ENCODE results near the gene ODC1. TPM values are rescaled to one million over a fixed set of nuclear protein-coding genes. Genes with fewer than 3 reads are reported as not detected.

The ODC1 gene
- total RNA-seq, 2 donors from 2014 or later: 104 to 123 TPM

DNA sequence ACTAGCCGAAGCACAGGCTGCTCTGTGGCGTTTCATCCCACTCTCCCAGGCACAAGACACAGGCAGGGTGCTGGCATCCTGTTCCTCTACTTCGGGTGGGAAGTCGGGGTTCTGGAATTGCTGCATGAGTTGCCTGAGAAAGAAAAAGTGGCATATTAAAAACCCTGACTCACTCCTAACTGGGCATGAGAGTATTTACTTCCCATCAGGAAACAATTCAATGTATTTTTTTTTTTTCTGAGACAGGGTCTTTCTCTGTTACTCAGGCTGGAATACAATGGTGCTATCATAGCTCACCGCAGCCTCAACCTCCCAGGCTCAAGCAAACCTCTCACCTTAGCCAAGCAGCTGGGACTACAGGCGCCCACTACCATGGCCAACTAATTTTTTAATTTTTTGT, 7.4 kb downstream of the ODC1 start:
- no peaks in the 10 kb centered on the region for H3K27me3 ChIP-seq (replicated peaks; ENCODE audit: insufficient read depth)
- TF ChIP-seq, protein P1, sequence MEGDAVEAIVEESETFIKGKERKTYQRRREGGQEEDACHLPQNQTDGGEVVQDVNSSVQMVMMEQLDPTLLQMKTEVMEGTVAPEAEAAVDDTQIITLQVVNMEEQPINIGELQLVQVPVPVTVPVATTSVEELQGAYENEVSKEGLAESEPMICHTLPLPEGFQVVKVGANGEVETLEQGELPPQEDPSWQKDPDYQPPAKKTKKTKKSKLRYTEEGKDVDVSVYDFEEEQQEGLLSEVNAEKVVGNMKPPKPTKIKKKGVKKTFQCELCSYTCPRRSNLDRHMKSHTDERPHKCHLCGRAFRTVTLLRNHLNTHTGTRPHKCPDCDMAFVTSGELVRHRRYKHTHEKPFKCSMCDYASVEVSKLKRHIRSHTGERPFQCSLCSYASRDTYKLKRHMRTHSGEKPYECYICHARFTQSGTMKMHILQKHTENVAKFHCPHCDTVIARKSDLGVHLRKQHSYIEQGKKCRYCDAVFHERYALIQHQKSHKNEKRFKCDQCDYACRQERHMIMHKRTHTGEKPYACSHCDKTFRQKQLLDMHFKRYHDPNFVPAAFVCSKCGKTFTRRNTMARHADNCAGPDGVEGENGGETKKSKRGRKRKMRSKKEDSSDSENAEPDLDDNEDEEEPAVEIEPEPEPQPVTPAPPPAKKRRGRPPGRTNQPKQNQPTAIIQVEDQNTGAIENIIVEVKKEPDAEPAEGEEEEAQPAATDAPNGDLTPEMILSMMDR (IDR thresholded peaks at IDR 0.05): no peak
- H3K4me3 ChIP-seq: no peak overlapping the region
- peaks cover 2 to 22% of the 10 kb centered on the region in 2 donors for H3K4me1 ChIP-seq (ENCODE audit: control insufficient read depth in 1 of 2, low read depth in 2 of 2)
- ATAC-seq (ENCODE audit: insufficient number of reproducible peaks, low FRiP score, low read depth): no peak
- H3K36me3 ChIP-seq: peaks cover 50% of the 10 kb centered on the region
- H3K27ac ChIP-seq: no peak overlapping the region
- no peaks in the 10 kb centered on the region for H3K9me3 ChIP-seq
- no peak for DNase-seq (ENCODE audit: low spot score)

DNA sequence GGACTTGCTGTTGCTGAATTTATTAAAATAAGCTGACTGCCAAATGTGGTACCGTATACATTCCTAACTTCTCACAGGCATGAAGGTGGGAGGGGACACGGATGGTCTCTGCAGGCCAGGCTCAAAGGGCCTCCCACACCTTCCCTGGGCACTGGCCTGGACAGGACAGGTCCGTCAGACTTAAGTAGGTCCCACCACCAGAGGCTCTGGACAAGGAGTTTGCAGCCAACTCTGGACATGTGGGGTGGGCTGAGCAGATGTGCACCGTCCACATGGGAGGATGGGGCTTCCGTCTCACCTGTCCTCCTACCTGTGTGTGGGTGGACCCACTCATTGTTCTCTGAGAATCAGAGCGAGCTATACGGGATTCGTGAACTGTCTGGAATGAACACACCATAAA, 8.2 kb downstream of the ODC1 start:
- TF ChIP-seq, protein P1 (IDR thresholded peaks at IDR 0.05): no peak
- H3K27me3 ChIP-seq (replicated peaks; ENCODE audit: insufficient read depth): no peaks in the 10 kb centered on the region
- peaks cover 50% of the 10 kb centered on the region for H3K36me3 ChIP-seq
- no peak for DNase-seq (ENCODE audit: low spot score)
- H3K4me3 ChIP-seq: no peak overlapping the region
- H3K27ac ChIP-seq: no peak overlapping the region
- peaks cover 0 to 14% of the 10 kb centered on the region in 2 donors for H3K4me1 ChIP-seq (ENCODE audit: control insufficient read depth in 1 of 2, low read depth in 2 of 2)
- no peak for ATAC-seq (ENCODE audit: insufficient number of reproducible peaks, low FRiP score, low read depth)
- no peaks in the 10 kb centered on the region for H3K9me3 ChIP-seq

DNA sequence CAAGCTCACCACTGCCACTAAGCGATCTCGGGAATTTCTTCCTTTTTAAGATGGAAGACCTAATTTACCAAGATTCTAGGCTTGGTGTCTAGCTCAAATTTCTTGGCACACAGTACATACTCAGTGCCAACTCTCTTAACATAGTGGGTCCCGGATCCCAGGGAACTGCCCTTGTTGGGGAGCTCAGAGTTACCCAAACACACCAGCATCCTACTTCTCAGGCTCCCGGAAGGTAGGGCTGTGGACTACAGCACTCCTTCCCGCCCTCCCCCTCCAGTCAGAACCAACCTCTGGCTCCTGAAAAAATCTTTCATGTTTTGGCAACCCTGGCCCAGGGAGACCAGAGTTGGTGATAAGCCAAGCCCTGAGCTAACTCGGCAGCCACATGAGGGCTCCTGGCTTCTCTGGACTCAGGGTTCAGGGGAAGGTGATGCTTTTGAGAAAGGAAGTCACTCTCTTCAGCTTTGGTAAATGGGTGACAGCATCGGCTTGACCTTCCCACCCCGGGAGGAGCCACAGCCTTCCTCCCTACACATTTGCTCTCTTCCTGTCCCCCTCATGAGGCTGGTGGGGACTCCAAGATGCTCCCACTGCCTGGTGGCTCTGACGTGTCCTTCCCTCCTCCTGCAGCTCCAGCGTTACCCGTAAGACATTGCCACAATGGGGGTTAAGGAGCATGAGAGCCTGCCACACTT, 8.8 kb downstream of the ODC1 start:
- DNase-seq (ENCODE audit: low spot score): no peak
- H3K9me3 ChIP-seq: no peaks in the 10 kb centered on the region
- no peak overlapping the region for H3K4me3 ChIP-seq
- peaks cover 48% of the 10 kb centered on the region for H3K36me3 ChIP-seq
- H3K27ac ChIP-seq: no peak overlapping the region
- peaks cover 0 to 9% of the 10 kb centered on the region in 2 donors for H3K4me1 ChIP-seq (ENCODE audit: control insufficient read depth in 1 of 2, low read depth in 2 of 2)
- TF ChIP-seq, protein P1 (IDR thresholded peaks at IDR 0.05): no peak
- ATAC-seq (ENCODE audit: insufficient number of reproducible peaks, low FRiP score, low read depth): no peak
- no peaks in the 10 kb centered on the region for H3K27me3 ChIP-seq (replicated peaks; ENCODE audit: insufficient read depth)

DNA sequence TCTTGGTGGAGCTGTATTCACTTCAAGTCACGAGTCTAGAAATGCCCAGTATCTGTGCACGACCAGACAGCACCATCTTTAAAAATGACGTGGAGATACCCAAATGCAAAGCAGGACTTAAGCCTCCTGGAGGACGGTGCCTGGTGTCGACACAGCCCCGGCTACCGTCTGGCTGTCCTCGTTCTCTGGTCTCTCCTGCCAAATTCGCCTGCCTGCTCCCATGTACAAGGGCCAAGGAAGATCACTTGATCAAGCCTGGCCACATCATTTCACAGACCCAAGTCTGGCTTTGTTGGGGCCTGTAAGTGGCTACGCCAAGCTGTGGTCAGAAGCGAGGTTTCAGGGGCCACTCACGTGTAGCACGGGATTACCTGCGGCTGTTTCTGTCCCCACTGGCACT, 9.4 kb downstream of the ODC1 start:
- TF ChIP-seq, protein P1 (IDR thresholded peaks at IDR 0.05): no peak
- H3K27ac ChIP-seq: no peak overlapping the region

DNA sequence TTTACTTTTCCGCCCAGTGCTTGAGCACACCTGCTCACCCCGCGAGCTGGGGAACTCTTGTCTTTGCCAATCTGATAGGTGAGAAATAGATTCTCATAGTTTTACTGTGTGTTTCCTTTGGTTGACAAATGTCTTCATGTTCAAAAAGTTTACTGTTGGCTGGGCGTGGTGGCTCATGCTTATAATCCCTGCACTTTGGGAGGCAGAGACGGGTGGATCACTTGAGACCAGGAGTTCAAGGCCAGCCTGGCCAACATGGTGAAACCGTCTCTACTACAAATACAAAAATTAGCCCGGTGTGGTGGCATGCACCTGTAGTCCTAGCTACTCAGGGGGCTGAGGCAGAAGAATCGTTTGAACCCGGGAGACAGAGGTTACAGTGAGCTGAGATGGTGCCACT, 10.3 kb downstream of the ODC1 start:
- ATAC-seq (ENCODE audit: insufficient number of reproducible peaks, low FRiP score, low read depth): no peak
- no peak overlapping the region for H3K4me3 ChIP-seq
- no peak for DNase-seq (ENCODE audit: low spot score)

More for the DNA sequence above, 9.4 kb downstream of the ODC1 start:
- DNase-seq (ENCODE audit: low spot score): no peak
- Histone ChIP-seq H3K27me3 (replicated peaks; ENCODE audit: insufficient read depth) (no peaks in the 10 kb centered on the region), H3K9me3 (no peaks in the 10 kb centered on the region), H3K4me3 (no peak overlapping the region), H3K4me1 (ENCODE audit: control insufficient read depth in 1 of 2, low read depth in 2 of 2) (peaks cover 0 to 9% of the 10 kb centered on the region in 2 donors), H3K36me3 (peaks cover 42% of the 10 kb centered on the region)
- ATAC-seq (ENCODE audit: insufficient number of reproducible peaks, low FRiP score, low read depth): no peak

More for the DNA sequence above, 10.3 kb downstream of the ODC1 start:
- Histone ChIP-seq H3K36me3 (peaks cover 33% of the 10 kb centered on the region), H3K27ac (no peak overlapping the region), H3K9me3 (no peaks in the 10 kb centered on the region), H3K27me3 (replicated peaks; ENCODE audit: insufficient read depth) (no peaks in the 10 kb centered on the region), H3K4me1 (ENCODE audit: control insufficient read depth in 1 of 2, low read depth in 2 of 2) (peaks cover 0 to 9% of the 10 kb centered on the region in 2 donors)
- TF ChIP-seq, protein P1 (IDR thresholded peaks at IDR 0.05): no peak

Data from thoracic aorta (tissue), 2 donors.